MCF 10A (cell line): ENCODE results near the gene BPIFB6. TPM values are rescaled to one million over a fixed set of nuclear protein-coding genes. Genes with fewer than 3 reads are reported as not detected.

Experiments used
- BruUV-seq: library from RNA; stranded (reverse); fragments of 400-500 nt; replicated peaks from 2 replicates; lab custom pipeline; 2021; lab: Mats Ljungman, UMichigan
- CTCF ChIA-PET: fragments of 300-600 bp; sonication (Branson Sonifier 250); formaldehyde crosslinking; extraction: SDS; loops from one replicate; lab custom pipeline; 2021; ENCODE audit warnings: antibody characterized with exemption, inconsistent platforms; lab: Yijun Ruan, JAX
- POLR2A ChIA-PET: fragments of 300-600, 350-650 bp; sonication (Branson Sonifier 250); formaldehyde crosslinking; extraction: SDS; loops from one replicate; lab custom pipeline; 2020; ENCODE audit warnings: antibody characterized with exemption, inconsistent platforms; lab: Yijun Ruan, JAX
- DNase-seq: peaks from one replicate; pipeline ENCODE4 v3.0.0-alpha.2; 2018; ENCODE audit not compliant: unreplicated experiment
- H3K27ac Mint-ChIP-seq: one replicate; pipeline ENCODE4 v1.8.0; 2022; ENCODE audit warnings: mild to moderate bottlenecking, low read depth, mixed read lengths; ENCODE audit not compliant: unreplicated experiment
- H3K27me3 Mint-ChIP-seq: one replicate; pipeline ENCODE4 v1.8.0; 2022; ENCODE audit warnings: mixed read lengths; ENCODE audit not compliant: insufficient read depth, unreplicated experiment
- H3K36me3 Mint-ChIP-seq: one replicate; pipeline ENCODE4 v1.8.0; 2022; ENCODE audit warnings: mild to moderate bottlenecking, moderate library complexity, mixed read lengths; ENCODE audit not compliant: insufficient read depth, unreplicated experiment
- H3K4me1 Mint-ChIP-seq: one replicate; pipeline ENCODE4 v1.8.0; 2022; ENCODE audit warnings: mixed read lengths; ENCODE audit not compliant: insufficient read depth, unreplicated experiment
- H3K4me3 Mint-ChIP-seq: one replicate; pipeline ENCODE4 v1.8.0; 2022; ENCODE audit warnings: mild to moderate bottlenecking, moderate library complexity, mixed read lengths; ENCODE audit not compliant: unreplicated experiment
- H3K9me3 Mint-ChIP-seq: one replicate; pipeline ENCODE4 v1.8.0; 2022; ENCODE audit warnings: mixed read lengths; ENCODE audit not compliant: unreplicated experiment
- CTCF ChIP-seq: fragments of 200-600 bp; IDR thresholded peaks from one replicate; pipeline ENCODE4 v1.8.0; 2022; ENCODE audit warnings: antibody characterized with exemption, mild to moderate bottlenecking; ENCODE audit not compliant: unreplicated experiment
- intact Hi-C: fragments of 100-400 bp; cut with micrococcal nuclease; formaldehyde crosslinking; loops from 2 replicates; pipeline ENCODE4 v1.14.1; 2022
- total RNA-seq: library from RNA; stranded (reverse); gene quantifications from 2 replicates; pipeline ENCODE4 v1.2.3, GENCODE V29; 2022

Gene BPIFB6
- total RNA-seq, 1 experiment from 2014 or later = not detected

- no peak for DNase-seq
- Mint-ChIP-seq H3K27ac (no peak overlapping the region), H3K27me3 (peaks cover under 1% of the 10 kb centered on the region), H3K36me3 (no peaks in the 10 kb centered on the region), H3K4me1 (no peaks in the 10 kb centered on the region), H3K9me3 (no peaks in the 10 kb centered on the region), H3K4me3 (no peak overlapping the region)
- BruUV-seq = no TSS peak
- ChIA-PET POLR2A (interaction anchor here (0.7 kb wide), 2 partner anchors 9 to 560 kb away, joined by 3 read pairs; no protein-coding TSS in a partner anchor), CTCF (interaction anchor here (0.6 kb wide), 1 partner anchor 82 kb away, joined by 3 read pairs; no protein-coding TSS in a partner anchor)
- intact Hi-C loops = no loop called here
- no peak for TF ChIP-seq CTCF
Measured at GRCh38 chr20:33026779-33027759, 4.4 kb upstream of the BPIFB6 start.

GRCh38 chr20:33027769-33028751 is 3.4 kb upstream of the BPIFB6 start:
- intact Hi-C loops = no loop called here
- CTCF ChIA-PET = interaction anchor here (0.9 kb wide), 1 partner anchor 64 kb away, joined by 4 read pairs; no protein-coding TSS in a partner anchor
- TF ChIP-seq CTCF = no peak

GRCh38 chr20:33028875-33029274 is 2.6 kb upstream of the BPIFB6 start:
- Mint-ChIP-seq H3K36me3 (no peaks in the 10 kb centered on the region), H3K4me1 (no peaks in the 10 kb centered on the region), H3K9me3 (no peaks in the 10 kb centered on the region), H3K27me3 (peaks cover 16% of the 10 kb centered on the region), H3K27ac (no peak overlapping the region), H3K4me3 (no peak overlapping the region)
- CTCF ChIA-PET = interaction anchor here (0.9 kb wide), 1 partner anchor 63 kb away, joined by 4 read pairs; no protein-coding TSS in a partner anchor
- DNase-seq = no peak
- intact Hi-C loops = no loop called here
- no TSS peak for BruUV-seq
- no peak for TF ChIP-seq CTCF
- POLR2A ChIA-PET = interaction anchor here (0.7 kb wide), 1 partner anchor 11 kb away, joined by 3 read pairs; no protein-coding TSS in a partner anchor

More at GRCh38 chr20:33027769-33028751, 3.4 kb upstream of the BPIFB6 start:
- POLR2A ChIA-PET = interaction anchor here (0.7 kb wide), 2 partner anchors 11 to 561 kb away, joined by 3 read pairs; no protein-coding TSS in a partner anchor
- H3K9me3 Mint-ChIP-seq = no peaks in the 10 kb centered on the region
- H3K4me3 Mint-ChIP-seq = no peak overlapping the region
- peaks cover 10% of the 10 kb centered on the region for H3K27me3 Mint-ChIP-seq
- no TSS peak for BruUV-seq
- H3K36me3 Mint-ChIP-seq = no peaks in the 10 kb centered on the region
- no peak overlapping the region for H3K27ac Mint-ChIP-seq
- H3K4me1 Mint-ChIP-seq = no peaks in the 10 kb centered on the region
- no peak for DNase-seq
